Activated CD4-positive, alpha-beta T cell treated with anti-CD3 and anti-CD28 coated beads, Interleukin-2, amount 10 ng/mL, durations not matched to agents 7 days and 5 days (primary cell): Measurements from ENCODE around the gene KLHL5. TPM values are rescaled to one million over a fixed set of nuclear protein-coding genes. Genes with fewer than 3 reads are reported as not detected.
"Not testable (repeated sequence)": the region's sequence is repeated elsewhere in the genome, so short reads cannot be mapped to it uniquely, and the experiment has no call there.

Experiments
- CTCF ChIA-PET: fragments of 350-600 bp; sonication (Branson Sonifier 250); formaldehyde crosslinking; loops from one replicate; lab custom pipeline; 2021; ENCODE audit warnings: antibody characterized with exemption; lab: Charles Lee
- POLR2A ChIA-PET: fragments of 350-600 bp; sonication (Branson Sonifier 250); formaldehyde crosslinking; loops from one replicate; lab custom pipeline; 2021; ENCODE audit warnings: antibody characterized with exemption; lab: Charles Lee
- DNase-seq: peaks from one replicate; pipeline ENCODE4 v3.0.0-alpha.2; 2020
- H3K27ac Mint-ChIP-seq: one replicate; pipeline ENCODE4 v1.8.0; 2021; ENCODE audit warnings: mild to moderate bottlenecking, moderate library complexity, mixed read lengths
- H3K27me3 Mint-ChIP-seq: one replicate; pipeline ENCODE4 v1.8.0; 2021; ENCODE audit warnings: mixed read lengths
- H3K36me3 Mint-ChIP-seq: one replicate; pipeline ENCODE4 v1.8.0; 2021; ENCODE audit warnings: low read depth, mixed read lengths
- H3K4me1 Mint-ChIP-seq: one replicate; pipeline ENCODE4 v1.8.0; 2021; ENCODE audit warnings: mixed read lengths
- H3K4me3 Mint-ChIP-seq: one replicate; pipeline ENCODE4 v1.8.0; 2021; ENCODE audit warnings: mild to moderate bottlenecking, moderate library complexity, mixed read lengths
- H3K9me3 Mint-ChIP-seq: one replicate; pipeline ENCODE4 v1.8.0; 2021; ENCODE audit warnings: mixed read lengths
- total RNA-seq, 2 experiments: library from RNA; stranded (reverse); gene quantifications; one replicate each; pipeline ENCODE4 v1.2.3, GENCODE V29; 2021

Gene KLHL5
- total RNA-seq, 2 experiments from 2014 or later: 23.6 to 25.0 TPM

- no peak for DNase-seq
- peaks cover 67% of the 10 kb centered on the region for H3K36me3 Mint-ChIP-seq
- POLR2A ChIA-PET: no interaction called here
- no peaks in the 10 kb centered on the region for H3K27me3 Mint-ChIP-seq
- no peak overlapping the region for H3K4me3 Mint-ChIP-seq
- CTCF ChIA-PET: interaction anchor here (0.6 to 0.8 kb wide), 3 partner anchors 15 to 645 kb away, joined by 3 to 4 read pairs (median 3); no protein-coding TSS in a partner anchor
- peaks cover 19% of the 10 kb centered on the region for H3K9me3 Mint-ChIP-seq
- no peak overlapping the region for H3K27ac Mint-ChIP-seq
- H3K4me1 Mint-ChIP-seq: peaks cover 34% of the 10 kb centered on the region
These were observed 58.4 kb downstream of the KLHL5 start for GRCh38 chr4:39120418-39120817.

- Mint-ChIP-seq H3K27ac (no peak overlapping the region), H3K27me3 (no peaks in the 10 kb centered on the region), H3K4me3 (no peak overlapping the region), H3K9me3 (no peaks in the 10 kb centered on the region), H3K4me1 (peaks cover 2% of the 10 kb centered on the region), H3K36me3 (peaks cover 34% of the 10 kb centered on the region)
- CTCF ChIA-PET: interaction anchor here (1.2 kb wide), 1 partner anchor 10 kb away, joined by 5 read pairs; no protein-coding TSS in a partner anchor
- POLR2A ChIA-PET: no interaction called here
- no peak for DNase-seq
These were observed 63.0 kb downstream of the KLHL5 start for GRCh38 chr4:39124885-39125599.

- Mint-ChIP-seq H3K9me3 (no peaks in the 10 kb centered on the region), H3K36me3 (peaks cover 31% of the 10 kb centered on the region), H3K4me1 (peaks cover under 1% of the 10 kb centered on the region), H3K27ac (no peak overlapping the region), H3K27me3 (no peaks in the 10 kb centered on the region), H3K4me3 (no peak overlapping the region)
- DNase-seq: no peak
- POLR2A ChIA-PET: no interaction called here
- CTCF ChIA-PET: interaction anchor here (1.2 kb wide), 1 partner anchor 9 kb away, joined by 5 read pairs; no protein-coding TSS in a partner anchor
These were observed 63.6 kb downstream of the KLHL5 start for GRCh38 chr4:39125600-39125985.

- POLR2A ChIA-PET: no interaction called here
- Mint-ChIP-seq H3K4me1 (no peaks in the 10 kb centered on the region), H3K27me3 (no peaks in the 10 kb centered on the region), H3K36me3 (peaks cover 26% of the 10 kb centered on the region), H3K4me3 (no peak overlapping the region), H3K9me3 (no peaks in the 10 kb centered on the region), H3K27ac (no peak overlapping the region)
- no peak for DNase-seq
- CTCF ChIA-PET: interaction anchor here (0.6 to 1.2 kb wide), 4 partner anchors 9 to 262 kb away, joined by 3 to 5 read pairs (median 4); no protein-coding TSS in a partner anchor
These were observed 64.4 kb downstream of the KLHL5 start for GRCh38 chr4:39126256-39127095.

GRCh38 chr4:39133623-39134022 lies 71.6 kb downstream of the KLHL5 start:
- POLR2A ChIA-PET: no interaction called here
- Mint-ChIP-seq H3K27ac (no peak overlapping the region), H3K4me1 (peaks cover 11% of the 10 kb centered on the region), H3K27me3 (no peaks in the 10 kb centered on the region), H3K9me3 (no peaks in the 10 kb centered on the region), H3K4me3 (no peak overlapping the region), H3K36me3 (peaks cover 5% of the 10 kb centered on the region)
- DNase-seq: no peak
- CTCF ChIA-PET: interaction anchor here (0.6 to 3.8 kb wide), 9 partner anchors 17 to 236 kb away, joined by 3 to 29 read pairs (median 4); no protein-coding TSS in a partner anchor

- ChIA-PET POLR2A (no interaction called here), CTCF (interaction anchor here (0.5 to 3.8 kb wide), 32 partner anchors 9 to 369 kb away, joined by 3 to 29 read pairs (median 4); no protein-coding TSS in a partner anchor)
- peaks cover 4% of the 10 kb centered on the region for H3K36me3 Mint-ChIP-seq
- no peak overlapping the region for H3K27ac Mint-ChIP-seq
- H3K4me1 Mint-ChIP-seq: peaks cover 11% of the 10 kb centered on the region
- DNase-seq: no peak
- H3K9me3 Mint-ChIP-seq: no peaks in the 10 kb centered on the region
- H3K4me3 Mint-ChIP-seq: no peak overlapping the region
- no peaks in the 10 kb centered on the region for H3K27me3 Mint-ChIP-seq
These were observed 72.8 kb downstream of the KLHL5 start for GRCh38 chr4:39134683-39135306.

- H3K4me3 Mint-ChIP-seq, H3K27me3 Mint-ChIP-seq, H3K27ac Mint-ChIP-seq, POLR2A ChIA-PET, H3K36me3 Mint-ChIP-seq, H3K9me3 Mint-ChIP-seq, DNase-seq: not testable (repeated sequence)
- H3K4me1 Mint-ChIP-seq: peaks cover 11% of the 10 kb centered on the region
- CTCF ChIA-PET: interaction anchor here (0.6 kb wide), 1 partner anchor 71 kb away, joined by 3 read pairs; no protein-coding TSS in a partner anchor
These were observed 76.2 kb downstream of the KLHL5 start for GRCh38 chr4:39138227-39138626.

GRCh38 chr4:39146211-39146610 lies 84.2 kb downstream of the KLHL5 start:
- Mint-ChIP-seq H3K9me3 (no peaks in the 10 kb centered on the region), H3K27me3 (no peaks in the 10 kb centered on the region), H3K27ac (no peak overlapping the region), H3K36me3 (no peaks in the 10 kb centered on the region), H3K4me3 (no peak overlapping the region), H3K4me1 (peaks cover 5% of the 10 kb centered on the region)
- no peak for DNase-seq
- ChIA-PET CTCF (interaction anchor here (1.1 kb wide), 1 partner anchor 11 kb away, joined by 3 read pairs; no protein-coding TSS in a partner anchor), POLR2A (no interaction called here)

- CTCF ChIA-PET: no interaction called here
- POLR2A ChIA-PET: no interaction called here
- no peak overlapping the region for H3K4me3 Mint-ChIP-seq
- no peak for DNase-seq
- no peaks in the 10 kb centered on the region for H3K27me3 Mint-ChIP-seq
- no peaks in the 10 kb centered on the region for H3K9me3 Mint-ChIP-seq
- H3K27ac Mint-ChIP-seq: no peak overlapping the region
- no peaks in the 10 kb centered on the region for H3K36me3 Mint-ChIP-seq
- H3K4me1 Mint-ChIP-seq: peaks cover 5% of the 10 kb centered on the region
These were observed 92.0 kb downstream of the KLHL5 start for GRCh38 chr4:39154009-39154408.

GRCh38 chr4:39157520-39157919 lies 95.5 kb downstream of the KLHL5 start:
- no peaks in the 10 kb centered on the region for H3K27me3 Mint-ChIP-seq
- POLR2A ChIA-PET: no interaction called here
- H3K36me3 Mint-ChIP-seq: no peaks in the 10 kb centered on the region
- no peak overlapping the region for H3K4me3 Mint-ChIP-seq
- no peak for DNase-seq
- CTCF ChIA-PET: no interaction called here
- no peak overlapping the region for H3K27ac Mint-ChIP-seq
- no peaks in the 10 kb centered on the region for H3K4me1 Mint-ChIP-seq
- H3K9me3 Mint-ChIP-seq: no peaks in the 10 kb centered on the region

- no peaks in the 10 kb centered on the region for H3K36me3 Mint-ChIP-seq
- H3K9me3 Mint-ChIP-seq: peaks cover 5% of the 10 kb centered on the region
- H3K4me3 Mint-ChIP-seq: no peak overlapping the region
- ChIA-PET CTCF (interaction anchor here (0.8 kb wide), 1 partner anchor 305 kb away, joined by 3 read pairs; no protein-coding TSS in a partner anchor), POLR2A (no interaction called here)
- H3K27ac Mint-ChIP-seq: no peak overlapping the region
- DNase-seq: no peak
- no peaks in the 10 kb centered on the region for H3K4me1 Mint-ChIP-seq
- peaks cover 10% of the 10 kb centered on the region for H3K27me3 Mint-ChIP-seq
These were observed 104.1 kb downstream of the KLHL5 start for GRCh38 chr4:39166177-39166576.

- ChIA-PET CTCF (interaction anchor here (0.8 kb wide), 1 partner anchor 306 kb away, joined by 3 read pairs; no protein-coding TSS in a partner anchor), POLR2A (no interaction called here)
- DNase-seq: no peak
- H3K4me1 Mint-ChIP-seq: no peaks in the 10 kb centered on the region
- peaks cover 10% of the 10 kb centered on the region for H3K27me3 Mint-ChIP-seq
- peaks cover 5% of the 10 kb centered on the region for H3K9me3 Mint-ChIP-seq
- H3K36me3 Mint-ChIP-seq: no peaks in the 10 kb centered on the region
- no peak overlapping the region for H3K27ac Mint-ChIP-seq
- H3K4me3 Mint-ChIP-seq: no peak overlapping the region
These were observed 104.6 kb downstream of the KLHL5 start for GRCh38 chr4:39166669-39167068.
